GM12891 (cell line): ENCODE measurements around the gene MEF2D.

ENCODE experiments used
- POLR2A ChIP-seq: IDR thresholded peaks from 2 replicates; pipeline ENCODE4 v1.6.1; 2011; ENCODE audit warnings: low read depth, low read length, control low read depth
- POLR2AphosphoS5 ChIP-seq: IDR thresholded peaks from 2 replicates; pipeline ENCODE4 v1.6.1; 2011; ENCODE audit warnings: low read depth, low read length, control low read depth
- SPI1 ChIP-seq: IDR thresholded peaks from 2 replicates; pipeline ENCODE4 v1.6.1; 2011; ENCODE audit warnings: low read depth, low read length, control low read depth
- TAF1 ChIP-seq: IDR thresholded peaks from 2 replicates; pipeline ENCODE4 v1.6.1; 2011; ENCODE audit warnings: low read depth, low read length, control low read depth

- TF ChIP-seq POLR2A (no peak), POLR2AphosphoS5 (no peak), TAF1 (no peak), SPI1 (no peak)
These were observed 42.5 kb upstream of the MEF2D start for GRCh38 chr1:156543066-156543465.
